ENCODE data around the gene PDP2. TPM values are rescaled to one million over a fixed set of nuclear protein-coding genes. Genes with fewer than 3 reads are reported as not detected.
A peak's percentile ranks its signal among the peaks of the same experiment; 100 is the strongest.

Gene PDP2
- total RNA-seq, 1 experiment from 2014 or later = 28.4 TPM

- TF ChIP-seq ARID4B (CRISPR knock-in tag; IDR thresholded peaks at IDR 0.05; ENCODE audit: borderline replicate concordance) = no peak
- TF ChIP-seq SOX15 (CRISPR knock-in tag; IDR thresholded peaks at IDR 0.05) = no peak
- TF ChIP-seq ZNF532 (CRISPR knock-in tag; IDR thresholded peaks at IDR 0.05; ENCODE audit: borderline replicate concordance) = no peak
- TF ChIP-seq, protein P1, sequence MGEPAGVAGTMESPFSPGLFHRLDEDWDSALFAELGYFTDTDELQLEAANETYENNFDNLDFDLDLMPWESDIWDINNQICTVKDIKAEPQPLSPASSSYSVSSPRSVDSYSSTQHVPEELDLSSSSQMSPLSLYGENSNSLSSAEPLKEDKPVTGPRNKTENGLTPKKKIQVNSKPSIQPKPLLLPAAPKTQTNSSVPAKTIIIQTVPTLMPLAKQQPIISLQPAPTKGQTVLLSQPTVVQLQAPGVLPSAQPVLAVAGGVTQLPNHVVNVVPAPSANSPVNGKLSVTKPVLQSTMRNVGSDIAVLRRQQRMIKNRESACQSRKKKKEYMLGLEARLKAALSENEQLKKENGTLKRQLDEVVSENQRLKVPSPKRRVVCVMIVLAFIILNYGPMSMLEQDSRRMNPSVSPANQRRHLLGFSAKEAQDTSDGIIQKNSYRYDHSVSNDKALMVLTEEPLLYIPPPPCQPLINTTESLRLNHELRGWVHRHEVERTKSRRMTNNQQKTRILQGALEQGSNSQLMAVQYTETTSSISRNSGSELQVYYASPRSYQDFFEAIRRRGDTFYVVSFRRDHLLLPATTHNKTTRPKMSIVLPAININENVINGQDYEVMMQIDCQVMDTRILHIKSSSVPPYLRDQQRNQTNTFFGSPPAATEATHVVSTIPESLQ (CRISPR knock-in tag; IDR thresholded peaks at IDR 0.05) = no peak
- TF ChIP-seq ZMAT4 (CRISPR knock-in tag; IDR thresholded peaks at IDR 0.05) = no peak
Observed at GRCh38 chr16:66926171-66926947, 46.0 kb downstream of the PDP2 start (continued).

GRCh38 chr16:66926961-66927436 is 46.7 kb downstream of the PDP2 start:
- Mint-ChIP-seq H3K27ac (no peak overlapping the region), H3K4me3 (no peak overlapping the region), H3K36me3 (no peaks in the 10 kb centered on the region), H3K9me3 (no peaks in the 10 kb centered on the region), H3K4me1 (peaks cover 7% of the 10 kb centered on the region; the same call in 1 of the 2 replicates), H3K27me3 (ENCODE audit: low read depth) (peaks cover 53% of the 10 kb centered on the region)
- CTCF ChIA-PET = interaction anchor here (0.9 to 7.0 kb wide), 7 partner anchors 14 to 96 kb away, joined by 3 to 175 read pairs (median 30); partner anchors contain the start of gene NAE1
- ATAC-seq = no peak
- POLR2A ChIA-PET = no interaction called here
- peak; percentile 24 for DNase-seq (ENCODE audit: low spot score)
- TF ChIP-seq ZNF263 (CRISPR knock-in tag; IDR thresholded peaks at IDR 0.05; ENCODE audit: low read depth) (no peak), NFATC4 (CRISPR knock-in tag; IDR thresholded peaks at IDR 0.05) (no peak), ZNF281 (CRISPR knock-in tag; IDR thresholded peaks at IDR 0.05) (no peak), ZSCAN18 (CRISPR knock-in tag; IDR thresholded peaks at IDR 0.05) (no peak), HMGA2 (CRISPR knock-in tag; IDR thresholded peaks at IDR 0.05) (no peak), ETV6 (CRISPR knock-in tag; IDR thresholded peaks at IDR 0.05) (no peak), MLX (CRISPR knock-in tag; IDR thresholded peaks at IDR 0.05) (no peak), HMGXB4 (CRISPR knock-in tag; IDR thresholded peaks at IDR 0.05) (no peak)
- TF ChIP-seq, protein P2, sequence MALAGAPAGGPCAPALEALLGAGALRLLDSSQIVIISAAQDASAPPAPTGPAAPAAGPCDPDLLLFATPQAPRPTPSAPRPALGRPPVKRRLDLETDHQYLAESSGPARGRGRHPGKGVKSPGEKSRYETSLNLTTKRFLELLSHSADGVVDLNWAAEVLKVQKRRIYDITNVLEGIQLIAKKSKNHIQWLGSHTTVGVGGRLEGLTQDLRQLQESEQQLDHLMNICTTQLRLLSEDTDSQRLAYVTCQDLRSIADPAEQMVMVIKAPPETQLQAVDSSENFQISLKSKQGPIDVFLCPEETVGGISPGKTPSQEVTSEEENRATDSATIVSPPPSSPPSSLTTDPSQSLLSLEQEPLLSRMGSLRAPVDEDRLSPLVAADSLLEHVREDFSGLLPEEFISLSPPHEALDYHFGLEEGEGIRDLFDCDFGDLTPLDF (CRISPR knock-in tag; IDR thresholded peaks at IDR 0.05) = no peak

Data from WTC11 (cell line).